Panc1 (cell line): Measurements from ENCODE around the gene SMIM22. TPM values are rescaled to one million over a fixed set of nuclear protein-coding genes. Genes with fewer than 3 reads are reported as not detected.
A peak's percentile ranks its signal among the peaks of the same experiment; 100 is the strongest.

Experiments
- ATAC-seq: fragments of 200-7000 bp; cut with Tn5 transposase; 2 replicates; pipeline ENCODE4 v1.9.1; 2020; ENCODE audit warnings: mild to moderate bottlenecking, moderate library complexity
- BruUV-seq: library from RNA; stranded (reverse); fragments of 400-500 nt; replicated peaks from 2 replicates; lab custom pipeline; 2021; lab: Mats Ljungman, UMichigan
- CTCF ChIA-PET: fragments of 300-600 bp; sonication (Branson Sonifier 250); formaldehyde crosslinking; loops from one replicate; lab custom pipeline; 2022; ENCODE audit warnings: antibody characterized with exemption; lab: Charles Lee
- POLR2A ChIA-PET: fragments of 300-600 bp; sonication (Branson Sonifier 250); formaldehyde crosslinking; loops from one replicate; lab custom pipeline; 2022; ENCODE audit warnings: antibody characterized with exemption; lab: Charles Lee
- DNase-seq: peaks from one replicate; pipeline ENCODE4 v3.0.0-alpha.2; 2010; ENCODE audit warnings: low read depth, low spot score
- H3K27ac ChIP-seq: 2 replicates; pipeline ENCODE4 v1.5.1; 2011; ENCODE audit warnings: mild to moderate bottlenecking, low read length, inconsistent platforms
- H3K27me3 ChIP-seq: fragments of 200-500 bp; sonication (Bioruptor generic); 2 replicates; pipeline ENCODE4 v1.6.0; 2014; ENCODE audit warnings: low read length, inconsistent platforms; ENCODE audit not compliant: control insufficient read depth, insufficient read depth
- H3K36me3 ChIP-seq: fragments of 200-500 bp; sonication (Bioruptor generic); 2 replicates; pipeline ENCODE4 v1.5.1; 2014; ENCODE audit warnings: inconsistent platforms, mild to moderate bottlenecking, low read length, moderate library complexity; ENCODE audit not compliant: control insufficient read depth, insufficient read depth
- H3K4me1 ChIP-seq: 2 replicates; pipeline ENCODE4 v1.5.1; 2011; ENCODE audit warnings: inconsistent platforms, mild to moderate bottlenecking, low read length, moderate library complexity; ENCODE audit not compliant: control insufficient read depth, insufficient read depth
- H3K4me3 ChIP-seq, 2 experiments: 2 replicates each; pipeline ENCODE4 v1.5.1; 2011 to 2012; ENCODE audit warnings: low read depth in 2 of 2, low read length in 2 of 2, mild to moderate bottlenecking in 2 of 2, inconsistent platforms in 1 of 2, moderate library complexity in 1 of 2
- H3K9me3 ChIP-seq: fragments of 200-500 bp; sonication (Bioruptor generic); 2 replicates; pipeline ENCODE4 v1.5.1; 2014; ENCODE audit warnings: low read depth, mild to moderate bottlenecking, inconsistent platforms, low read length, moderate library complexity; ENCODE audit not compliant: control insufficient read depth, insufficient read depth
- POLR2AphosphoS5 ChIP-seq: IDR thresholded peaks from 2 replicates; pipeline ENCODE4 v1.6.1; 2012; ENCODE audit warnings: mild to moderate bottlenecking, low read depth, low read length, moderate library complexity
- SIN3A ChIP-seq: IDR thresholded peaks from 2 replicates; pipeline ENCODE4 v1.6.1; 2012; ENCODE audit warnings: low read depth, mild to moderate bottlenecking, low read length, moderate library complexity, borderline replicate concordance; ENCODE audit not compliant: insufficient read depth
- TCF7L2 ChIP-seq: IDR thresholded peaks from 2 replicates; pipeline ENCODE4 v1.6.1; 2011; ENCODE audit warnings: mild to moderate bottlenecking, low read depth, low read length, inconsistent platforms
- in situ Hi-C: cut with HindIII; loops from 2 replicates; pipeline ENCODE4 v1.10.0; 2016; ENCODE audit warnings: low sequenced_read_pairs, low pct_unique_long_range_greater_than_20kb
- intact Hi-C: fragments of 100-400 bp; cut with micrococcal nuclease; formaldehyde crosslinking; loops from one replicate; pipeline ENCODE4 v1.10.0; 2022; ENCODE audit not compliant: unreplicated experiment
- total RNA-seq: library from RNA; stranded (reverse); gene quantifications from one replicate; pipeline ENCODE4 v1.2.1, GENCODE V29; 2021; ENCODE audit not compliant: unreplicated experiment
- TF ChIP-seq, protein P1 (sequence below), 2 experiments: IDR thresholded peaks; 2 replicates each; pipeline ENCODE4 v1.6.1; 2011 to 2012; ENCODE audit warnings: low read depth in 2 of 2, control low read depth in 1 of 2, low read length in 1 of 2, mild to moderate bottlenecking in 1 of 2, moderate library complexity in 1 of 2; ENCODE audit not compliant: insufficient read depth in 1 of 2
- TF ChIP-seq, protein P2 (sequence below): fragments of 450-650 bp; IDR thresholded peaks from 2 replicates; pipeline ENCODE4 v1.5.1; 2017; ENCODE audit warnings: mild to moderate bottlenecking

The SMIM22 gene
- total RNA-seq, 1 experiment from 2014 or later: not detected

DNA sequence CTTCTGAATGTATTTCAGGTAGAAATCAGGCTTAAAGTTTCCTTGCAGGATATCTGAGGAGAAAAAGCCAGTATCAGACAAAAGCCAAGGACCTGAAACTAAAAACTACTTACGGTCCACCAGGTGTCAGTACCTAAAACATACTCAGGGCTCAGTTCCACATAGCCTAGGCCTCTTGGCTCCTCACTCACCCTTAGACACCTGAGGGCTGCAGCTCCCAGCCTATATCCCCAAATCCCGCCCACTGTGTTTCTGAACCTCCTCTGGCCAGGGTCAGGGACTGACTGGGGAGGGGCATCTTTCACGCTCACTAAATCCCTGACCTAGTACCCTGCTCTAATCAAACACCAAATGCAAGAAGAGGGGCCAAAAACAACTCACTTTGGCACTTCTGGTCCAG is 16.1 kb downstream of the SMIM22 start:
- TF ChIP-seq, protein P1, sequence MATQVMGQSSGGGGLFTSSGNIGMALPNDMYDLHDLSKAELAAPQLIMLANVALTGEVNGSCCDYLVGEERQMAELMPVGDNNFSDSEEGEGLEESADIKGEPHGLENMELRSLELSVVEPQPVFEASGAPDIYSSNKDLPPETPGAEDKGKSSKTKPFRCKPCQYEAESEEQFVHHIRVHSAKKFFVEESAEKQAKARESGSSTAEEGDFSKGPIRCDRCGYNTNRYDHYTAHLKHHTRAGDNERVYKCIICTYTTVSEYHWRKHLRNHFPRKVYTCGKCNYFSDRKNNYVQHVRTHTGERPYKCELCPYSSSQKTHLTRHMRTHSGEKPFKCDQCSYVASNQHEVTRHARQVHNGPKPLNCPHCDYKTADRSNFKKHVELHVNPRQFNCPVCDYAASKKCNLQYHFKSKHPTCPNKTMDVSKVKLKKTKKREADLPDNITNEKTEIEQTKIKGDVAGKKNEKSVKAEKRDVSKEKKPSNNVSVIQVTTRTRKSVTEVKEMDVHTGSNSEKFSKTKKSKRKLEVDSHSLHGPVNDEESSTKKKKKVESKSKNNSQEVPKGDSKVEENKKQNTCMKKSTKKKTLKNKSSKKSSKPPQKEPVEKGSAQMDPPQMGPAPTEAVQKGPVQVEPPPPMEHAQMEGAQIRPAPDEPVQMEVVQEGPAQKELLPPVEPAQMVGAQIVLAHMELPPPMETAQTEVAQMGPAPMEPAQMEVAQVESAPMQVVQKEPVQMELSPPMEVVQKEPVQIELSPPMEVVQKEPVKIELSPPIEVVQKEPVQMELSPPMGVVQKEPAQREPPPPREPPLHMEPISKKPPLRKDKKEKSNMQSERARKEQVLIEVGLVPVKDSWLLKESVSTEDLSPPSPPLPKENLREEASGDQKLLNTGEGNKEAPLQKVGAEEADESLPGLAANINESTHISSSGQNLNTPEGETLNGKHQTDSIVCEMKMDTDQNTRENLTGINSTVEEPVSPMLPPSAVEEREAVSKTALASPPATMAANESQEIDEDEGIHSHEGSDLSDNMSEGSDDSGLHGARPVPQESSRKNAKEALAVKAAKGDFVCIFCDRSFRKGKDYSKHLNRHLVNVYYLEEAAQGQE (IDR thresholded peaks at IDR 0.05; ENCODE audit: insufficient read depth in 1 of 2, low read depth in 2 of 2, low read length in 1 of 2): no peak
- TF ChIP-seq, protein P2, sequence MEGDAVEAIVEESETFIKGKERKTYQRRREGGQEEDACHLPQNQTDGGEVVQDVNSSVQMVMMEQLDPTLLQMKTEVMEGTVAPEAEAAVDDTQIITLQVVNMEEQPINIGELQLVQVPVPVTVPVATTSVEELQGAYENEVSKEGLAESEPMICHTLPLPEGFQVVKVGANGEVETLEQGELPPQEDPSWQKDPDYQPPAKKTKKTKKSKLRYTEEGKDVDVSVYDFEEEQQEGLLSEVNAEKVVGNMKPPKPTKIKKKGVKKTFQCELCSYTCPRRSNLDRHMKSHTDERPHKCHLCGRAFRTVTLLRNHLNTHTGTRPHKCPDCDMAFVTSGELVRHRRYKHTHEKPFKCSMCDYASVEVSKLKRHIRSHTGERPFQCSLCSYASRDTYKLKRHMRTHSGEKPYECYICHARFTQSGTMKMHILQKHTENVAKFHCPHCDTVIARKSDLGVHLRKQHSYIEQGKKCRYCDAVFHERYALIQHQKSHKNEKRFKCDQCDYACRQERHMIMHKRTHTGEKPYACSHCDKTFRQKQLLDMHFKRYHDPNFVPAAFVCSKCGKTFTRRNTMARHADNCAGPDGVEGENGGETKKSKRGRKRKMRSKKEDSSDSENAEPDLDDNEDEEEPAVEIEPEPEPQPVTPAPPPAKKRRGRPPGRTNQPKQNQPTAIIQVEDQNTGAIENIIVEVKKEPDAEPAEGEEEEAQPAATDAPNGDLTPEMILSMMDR: no peak
- TF ChIP-seq TCF7L2 (no peak), POLR2AphosphoS5 (no peak), SIN3A (no peak)
- ATAC-seq (peak; percentile 57), DNase-seq (no peak)
- intact Hi-C loops: no loop called here
- no peak overlapping the region for H3K4me3 ChIP-seq
- ChIA-PET CTCF (interaction anchor here (0.8 kb wide), 1 partner anchor 146 kb away, joined by 8 read pairs; no protein-coding TSS in a partner anchor), POLR2A (no interaction called here)
- peaks cover 12% of the 10 kb centered on the region for H3K36me3 ChIP-seq
- H3K27me3 ChIP-seq: no peaks in the 10 kb centered on the region
- in situ Hi-C loops: loop anchor here (10.0 kb wide), 1 partner anchor 54 kb away; no protein-coding TSS in a partner anchor
- BruUV-seq: no TSS peak
- no peaks in the 10 kb centered on the region for H3K9me3 ChIP-seq
- no peaks in the 10 kb centered on the region for H3K4me1 ChIP-seq
- no peak overlapping the region for H3K27ac ChIP-seq

DNA sequence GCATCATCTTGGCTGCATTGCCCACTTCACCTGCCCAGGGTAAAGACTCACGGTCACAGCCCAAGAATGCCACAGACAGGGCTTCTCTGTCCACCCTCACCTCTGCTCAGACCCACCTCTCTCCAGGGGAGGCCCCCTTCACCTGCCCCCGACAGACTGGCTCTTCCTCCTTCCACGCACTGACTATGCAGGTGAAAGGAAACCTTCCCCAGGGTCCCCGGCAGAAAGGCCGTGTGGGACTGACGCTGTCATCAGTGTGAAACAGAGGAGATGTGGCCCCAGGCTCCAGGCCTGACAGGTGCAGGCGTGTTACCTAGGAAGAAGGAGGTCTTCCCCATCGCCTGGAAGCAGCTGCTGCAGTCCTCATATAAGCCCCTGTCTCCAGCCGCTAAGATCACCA is 16.6 kb downstream of the SMIM22 start:
- TF ChIP-seq, protein P1 (IDR thresholded peaks at IDR 0.05; ENCODE audit: insufficient read depth in 1 of 2, low read depth in 2 of 2, low read length in 1 of 2): no peak
- no peaks in the 10 kb centered on the region for H3K27me3 ChIP-seq
- peak; percentile 51 for ATAC-seq
- no peaks in the 10 kb centered on the region for H3K9me3 ChIP-seq
- ChIA-PET CTCF (no interaction called here), POLR2A (interaction anchor here (0.7 kb wide), 1 partner anchor 13 kb away, joined by 4 read pairs; no protein-coding TSS in a partner anchor)
- intact Hi-C loops (no loop called here), in situ Hi-C loops (loop anchor here (10.0 kb wide), 1 partner anchor 53 kb away; no protein-coding TSS in a partner anchor)
- BruUV-seq: no TSS peak
- no peak overlapping the region for H3K27ac ChIP-seq
- no peak for DNase-seq
- no peak overlapping the region for H3K4me3 ChIP-seq
- H3K4me1 ChIP-seq: no peaks in the 10 kb centered on the region
- H3K36me3 ChIP-seq: peaks cover 12% of the 10 kb centered on the region
